Measurements from ENCODE around the gene PPP1R37.
"Not testable (repeated sequence)": the region's sequence is repeated elsewhere in the genome, so short reads cannot be mapped to it uniquely, and the experiment has no call there.

The PPP1R37 gene

DNA sequence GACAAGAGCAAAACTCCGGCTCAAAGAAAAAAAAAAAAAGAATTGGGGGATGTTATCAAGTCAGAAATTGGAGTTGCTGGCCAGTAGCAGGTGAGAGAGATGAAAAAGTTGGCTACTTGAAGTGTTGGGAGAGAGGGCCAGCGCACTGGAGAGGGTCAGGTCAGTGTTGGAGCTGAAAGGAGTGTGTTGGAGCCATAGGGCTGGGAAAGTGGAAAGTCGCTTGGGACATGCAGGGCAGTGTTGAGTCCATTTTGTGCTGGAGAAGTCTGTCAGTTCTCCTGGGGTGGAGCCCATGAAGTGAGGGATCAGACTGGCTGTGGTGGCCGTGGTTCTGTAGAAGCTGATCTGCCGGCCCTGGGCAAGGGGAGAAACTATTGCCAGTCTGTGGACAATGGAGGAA, 1.7 kb downstream of the PPP1R37 start:
- no peak for DNase-seq (ENCODE audit: low read depth in 2 of 2)

- DNase-seq (ENCODE audit: low read depth in 2 of 2), result no peak
Measured at GRCh38 chr19:45095496-45096413, 2.8 kb downstream of the PPP1R37 start.

GRCh38 chr19:45096700-45097099, 3.7 kb downstream of the PPP1R37 start:
- DNase-seq (ENCODE audit: low read depth in 2 of 2), result no peak

GRCh38 chr19:45097450-45097775, 4.4 kb downstream of the PPP1R37 start:
- no peak for DNase-seq (ENCODE audit: low read depth in 2 of 2)

DNA sequence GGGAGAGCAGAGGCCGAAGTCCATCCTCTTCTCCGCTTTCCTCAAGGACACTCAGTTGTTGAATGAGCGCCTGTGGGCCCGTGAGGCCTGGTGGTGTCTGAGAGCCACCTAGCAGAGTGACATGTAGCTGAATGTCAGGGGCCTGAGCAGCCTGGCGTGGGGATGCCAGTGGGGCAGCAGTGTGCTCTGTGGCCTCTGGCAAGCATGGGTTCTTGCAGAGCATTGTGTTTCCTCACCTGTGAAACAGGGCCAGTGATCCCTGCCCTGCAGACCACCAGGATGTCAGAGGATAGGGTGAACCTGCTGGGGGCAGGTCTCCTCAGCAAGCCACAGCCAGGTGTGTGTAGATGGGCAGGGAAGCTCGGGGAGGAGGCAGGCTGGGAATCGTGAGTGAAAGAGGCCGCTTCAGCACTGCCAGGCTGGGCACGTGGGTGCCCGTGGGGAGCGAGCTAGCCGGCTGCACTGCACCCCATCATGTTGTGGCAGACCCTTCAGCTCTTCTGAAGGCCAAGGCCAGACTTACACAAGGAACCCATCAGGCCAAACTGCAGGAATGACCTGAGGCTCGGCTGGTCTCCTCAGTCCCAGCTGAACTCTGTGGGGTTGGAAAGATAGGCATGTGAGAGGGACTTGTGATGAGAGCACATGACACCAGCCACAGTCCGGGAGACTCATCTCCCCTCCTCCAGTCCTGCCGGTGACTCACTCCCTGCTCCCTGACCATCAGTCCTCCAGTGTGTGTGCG, 5.0 kb downstream of the PPP1R37 start:
- DNase-seq (ENCODE audit: low read depth in 2 of 2), result no peak

DNA sequence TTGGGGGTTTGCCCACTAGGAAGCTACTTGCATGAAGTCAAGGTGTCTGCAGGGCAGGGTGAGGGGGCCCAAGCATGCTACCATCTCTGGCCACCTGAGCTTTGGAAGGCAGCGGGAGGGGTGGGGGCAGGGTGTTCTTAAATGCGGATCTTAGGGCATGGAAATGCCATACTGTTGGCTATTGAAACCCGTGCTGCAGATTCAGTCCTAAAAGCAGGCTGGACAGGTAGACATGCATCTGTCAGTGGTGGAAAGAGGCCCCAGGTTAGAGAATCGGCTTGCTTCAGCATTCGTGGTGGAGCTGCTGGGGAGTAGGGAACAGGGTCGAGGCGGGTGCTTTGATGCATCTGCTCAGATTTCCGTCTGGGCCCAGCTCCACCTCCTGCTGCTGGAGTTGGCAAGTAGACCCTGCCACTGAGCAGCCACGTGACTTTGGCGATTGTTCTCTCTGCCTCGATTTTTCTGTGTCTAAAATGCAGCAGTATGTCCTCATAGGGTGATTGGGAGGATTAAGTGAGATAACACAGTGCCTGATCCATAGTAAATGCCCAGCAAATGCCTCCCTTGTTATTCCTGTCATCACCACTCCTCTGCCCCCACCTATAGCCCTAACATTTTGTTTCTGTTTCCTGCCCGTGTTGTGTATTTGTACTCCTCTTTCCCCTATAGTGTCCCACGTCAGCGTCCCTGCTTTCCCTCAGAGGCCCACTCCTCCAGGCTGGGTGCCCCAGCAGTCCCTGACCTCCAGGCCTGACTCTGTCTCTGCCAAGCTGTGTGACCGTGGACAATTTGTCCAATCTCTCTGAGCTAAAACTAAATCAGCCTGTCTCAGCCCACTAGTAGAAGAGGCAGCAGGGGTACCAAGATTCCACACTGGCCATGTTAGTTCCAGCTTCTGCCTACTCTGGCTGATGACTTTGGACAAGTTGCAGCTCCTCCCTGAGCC, 5.8 kb downstream of the PPP1R37 start:
- no peak for DNase-seq (ENCODE audit: low read depth in 2 of 2)

DNA sequence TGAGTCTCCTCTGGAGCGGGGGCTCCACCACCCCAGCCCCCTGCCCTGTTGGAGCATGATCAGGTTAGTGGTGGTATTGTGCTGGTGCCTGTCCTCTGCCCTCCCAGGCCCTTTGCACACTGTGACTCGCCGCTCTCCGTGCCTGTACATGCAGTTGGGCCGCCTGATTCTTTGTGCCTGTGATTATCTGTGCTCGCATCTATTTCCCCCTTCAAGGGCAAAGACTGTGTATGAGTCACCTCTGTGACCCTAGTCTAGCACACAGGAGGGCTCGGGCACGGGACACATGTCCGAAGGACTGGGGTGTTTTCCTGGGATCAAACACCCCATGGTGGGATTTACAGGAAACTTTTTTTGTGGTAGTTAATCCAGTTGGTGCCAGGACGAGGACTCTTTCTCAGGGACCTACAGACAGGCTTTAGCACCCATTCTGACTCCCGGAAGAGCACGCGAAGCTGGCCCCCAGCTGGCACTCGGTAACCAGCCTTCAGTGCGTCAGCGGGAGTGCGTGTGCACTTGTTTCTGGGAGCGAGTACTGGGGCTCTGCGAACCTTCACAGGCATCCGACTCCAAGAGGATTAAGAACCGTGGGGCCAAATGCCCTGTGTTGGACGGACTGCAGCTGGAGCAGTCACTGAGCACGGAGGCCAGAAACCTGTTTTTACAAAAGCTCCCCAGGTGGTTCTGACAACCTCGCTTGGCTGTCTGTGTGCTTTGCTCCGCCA, 6.7 kb downstream of the PPP1R37 start:
- DNase-seq (ENCODE audit: low read depth in 2 of 2), result no peak

DNA sequence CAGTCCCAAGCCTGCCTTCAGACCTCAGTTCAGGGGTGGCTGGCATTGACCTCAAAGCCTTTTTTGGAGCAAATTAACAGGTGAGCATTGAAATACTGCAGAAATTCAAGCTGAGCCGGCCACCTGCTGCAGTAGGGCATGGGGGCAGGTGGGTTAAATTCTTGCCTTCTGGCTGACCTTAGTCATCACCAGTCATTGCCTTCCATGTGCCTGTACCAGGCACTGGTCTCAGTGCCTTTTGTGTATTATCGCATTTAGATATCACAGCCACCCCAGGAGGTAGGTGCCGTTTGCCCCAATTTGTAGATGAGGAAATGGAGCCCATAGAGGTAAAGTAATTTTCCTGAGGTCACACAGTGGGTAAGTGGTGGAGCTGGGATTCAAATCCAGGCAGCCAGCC, 7.2 kb downstream of the PPP1R37 start:
- DNase-seq (ENCODE audit: low read depth in 2 of 2), result no peak

- DNase-seq (ENCODE audit: low read depth in 2 of 2), result no peak
Measured at GRCh38 chr19:45100846-45101252, 7.9 kb downstream of the PPP1R37 start.

GRCh38 chr19:45101806-45102205, 8.8 kb downstream of the PPP1R37 start:
- DNase-seq (ENCODE audit: low read depth in 2 of 2), result no peak

DNA sequence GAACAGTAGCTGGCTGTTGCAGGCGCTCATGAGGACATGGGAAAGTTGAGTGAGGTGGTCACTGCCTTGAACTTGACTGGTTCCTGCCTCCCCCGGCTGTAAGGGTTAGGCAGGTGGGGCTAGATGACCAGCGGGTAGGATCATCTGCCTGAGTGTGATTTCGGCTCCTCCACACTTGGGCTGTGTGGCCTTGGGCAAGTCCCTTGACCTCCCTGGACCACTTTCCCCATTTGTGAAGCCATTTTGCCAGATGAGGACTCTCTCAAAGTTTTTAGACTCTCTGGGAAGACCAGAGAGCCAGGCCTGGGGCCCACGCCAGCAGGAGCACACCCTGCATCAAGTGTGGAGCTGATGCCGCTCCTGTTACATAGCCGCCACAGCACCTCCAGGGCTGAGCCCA, 9.5 kb downstream of the PPP1R37 start:
- DNase-seq (ENCODE audit: low read depth in 2 of 2), result no peak

- no peak for DNase-seq (ENCODE audit: low read depth in 2 of 2)
Measured at GRCh38 chr19:45103156-45103507, 10.2 kb downstream of the PPP1R37 start.

GRCh38 chr19:45103508-45104319, 10.7 kb downstream of the PPP1R37 start:
- no peak for DNase-seq (ENCODE audit: low read depth in 2 of 2)

- no peak for DNase-seq (ENCODE audit: low read depth in 2 of 2)
Measured at GRCh38 chr19:45104658-45105349, 11.8 kb downstream of the PPP1R37 start.

GRCh38 chr19:45106363-45106762, 13.4 kb downstream of the PPP1R37 start:
- not testable (repeated sequence) for DNase-seq (ENCODE audit: low read depth in 2 of 2)

GRCh38 chr19:45107621-45108150, 14.7 kb downstream of the PPP1R37 start:
- no peak for DNase-seq (ENCODE audit: low read depth in 2 of 2)

- no peak for DNase-seq (ENCODE audit: low read depth in 2 of 2)
Measured at GRCh38 chr19:45110851-45111266, 17.9 kb downstream of the PPP1R37 start.

DNA sequence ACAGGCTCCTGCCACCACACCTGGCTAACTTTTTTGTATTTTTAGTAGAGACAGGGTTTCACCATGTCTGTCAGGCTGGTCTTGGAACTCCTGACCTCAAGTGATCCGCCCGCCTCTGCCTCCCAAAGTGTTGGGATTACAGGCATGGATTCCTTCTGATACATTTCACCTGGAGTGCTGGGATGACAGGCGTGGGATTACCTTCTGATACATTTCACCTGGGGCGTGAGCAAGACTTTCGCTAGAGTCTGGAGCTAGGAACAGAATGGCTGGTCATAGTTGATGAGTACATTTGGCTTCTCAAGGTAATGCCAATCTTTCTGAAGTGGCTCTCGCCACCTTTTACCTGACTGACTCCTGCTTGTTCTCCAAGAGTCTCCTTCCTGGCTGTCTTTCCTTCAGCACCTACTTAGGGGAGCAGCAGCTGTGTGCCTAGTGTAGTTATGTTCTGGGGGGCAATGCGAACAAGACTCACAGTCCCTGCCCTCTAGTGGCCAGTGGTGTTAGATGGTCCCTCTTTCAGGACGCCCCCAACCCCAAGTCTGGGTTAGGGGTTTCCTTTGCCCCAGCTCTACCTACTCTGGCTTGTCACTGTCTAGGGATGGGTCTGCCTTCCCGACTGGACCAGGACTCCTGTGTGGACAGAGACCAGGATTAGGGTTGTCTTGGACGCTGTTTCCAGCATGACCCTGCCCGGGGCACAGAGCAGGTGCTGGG, 19.3 kb downstream of the PPP1R37 start:
- no peak for DNase-seq (ENCODE audit: low read depth in 2 of 2)

GRCh38 chr19:45113628-45114027, 20.6 kb downstream of the PPP1R37 start:
- DNase-seq (ENCODE audit: low read depth in 2 of 2), result no peak

Measured in stimulated activated CD8-positive, alpha-beta memory T cell treated with anti-CD3 and anti-CD28 coated beads, Interleukin-2, amount 100 ng/mL, for 48 hours (primary cell).